T-cell (primary cell): ENCODE measurements around the gene MRPL3. TPM values are rescaled to one million over a fixed set of nuclear protein-coding genes. Genes with fewer than 3 reads are reported as not detected.

Experiments used
- ATAC-seq, 4 experiments: fragments of 200-7000 bp in 3 of 4; fragments of 150-1000 bp in 1 of 4; cut with Tn5 transposase; replicated peaks in 1 of 4; 1 replicate in 3 of 4; 2 replicates in 1 of 4; pipeline ENCODE4 v1.10.0; 2021; ENCODE audit warnings: moderate library complexity in 3 of 4, mild to moderate bottlenecking in 2 of 4, moderate number of reproducible peaks in 1 of 4
- CTCF ChIA-PET, 2 donors: fragments of 300-600 bp; sonication (Branson Sonifier 250); formaldehyde crosslinking; loops; one replicate each; lab custom pipeline; 2022; ENCODE audit warnings: antibody characterized with exemption in 2 of 2; lab: Charles Lee
- POLR2A ChIA-PET, 2 donors: fragments of 300-600 bp; sonication (Branson Sonifier 250); formaldehyde crosslinking; loops; one replicate each; lab custom pipeline; 2022; ENCODE audit warnings: antibody characterized with exemption in 2 of 2; lab: Charles Lee
- DNase-seq, 35 experiments: peaks; one replicate each; pipeline versions ENCODE4 v3.0.0 to v3.0.0-alpha.2; 2013 to 2023
- H3K27ac ChIP-seq: one replicate; pipeline ENCODE4 v1.5.1; 2013; ENCODE audit warnings: low read length
- H3K27me3 ChIP-seq, 2 experiments: replicated peaks in 1 of 2; 1 replicate in 1 of 2; 2 replicates in 1 of 2; pipeline versions ENCODE4 v1.6.1 to v1.7.0; 2013; ENCODE audit warnings: low read length in 1 of 2, mixed read lengths in 1 of 2; ENCODE audit not compliant: control insufficient read depth in 2 of 2, insufficient read depth in 2 of 2; ENCODE audit errors: extremely low read depth in 1 of 2
- H3K36me3 ChIP-seq, 2 donors: 1 replicate in 1 of 2; 2 replicates in 1 of 2; pipeline versions ENCODE4 v1.6.1 to v1.7.0; 2013; ENCODE audit warnings: low read length in 1 of 2; ENCODE audit not compliant: control insufficient read depth in 2 of 2, insufficient read depth in 1 of 2; ENCODE audit errors: extremely low read depth in 1 of 2
- H3K4me1 ChIP-seq, 2 experiments: 1 replicate in 1 of 2; 2 replicates in 1 of 2; pipeline versions ENCODE4 v1.6.1 to v1.7.0; 2013; ENCODE audit warnings: low read length in 2 of 2, mixed read lengths in 1 of 2; ENCODE audit not compliant: insufficient read depth in 2 of 2, control insufficient read depth in 1 of 2; ENCODE audit errors: extremely low read depth in 1 of 2
- H3K4me3 ChIP-seq, 2 donors: 1 replicate in 1 of 2; 2 replicates in 1 of 2; pipeline versions ENCODE4 v1.5.1 to v1.7.0; 2013; ENCODE audit warnings: mild to moderate bottlenecking in 2 of 2, low read length in 1 of 2, moderate library complexity in 1 of 2; ENCODE audit not compliant: control insufficient read depth in 1 of 2; ENCODE audit errors: extremely low read depth in 1 of 2
- H3K9me3 ChIP-seq: 2 replicates; pipeline ENCODE4 v1.7.0; 2013
- H3K27ac Mint-ChIP-seq, 2 donors: one replicate each; pipeline ENCODE4 v1.8.0; 2020 to 2021; ENCODE audit warnings: mild to moderate bottlenecking in 2 of 2, mixed read lengths in 2 of 2
- H3K27me3 Mint-ChIP-seq, 2 donors: one replicate each; pipeline ENCODE4 v1.8.0; 2021 to 2022; ENCODE audit warnings: mixed read lengths in 2 of 2
- H3K36me3 Mint-ChIP-seq: one replicate; pipeline ENCODE4 v1.8.0; 2021; ENCODE audit warnings: mixed read lengths
- H3K4me1 Mint-ChIP-seq, 3 donors: one replicate each; pipeline ENCODE4 v1.8.0; 2020 to 2022; ENCODE audit warnings: mixed read lengths in 3 of 3, mild to moderate bottlenecking in 1 of 3
- H3K4me3 Mint-ChIP-seq, 3 donors: one replicate each; pipeline ENCODE4 v1.8.0; 2020 to 2022; ENCODE audit warnings: mild to moderate bottlenecking in 3 of 3, mixed read lengths in 3 of 3, moderate library complexity in 3 of 3
- H3K9me3 Mint-ChIP-seq, 3 donors: one replicate each; pipeline ENCODE4 v1.8.0; 2020 to 2022; ENCODE audit warnings: mixed read lengths in 3 of 3
- WGBS: methylation state at CpG from one replicate; pipeline ENCODE4 v1.1.5; 2013; ENCODE audit warnings: missing lambda C conversion rate; ENCODE audit not compliant: insufficient coverage; 5-methylcytosine and 5-hydroxymethylcytosine counted together
- total RNA-seq, 35 experiments: library from RNA in 6 of 35; stranded (reverse) in 6 of 35; fragments of 120-200 nt in 1 of 35; gene quantifications; one replicate each; pipeline versions ENCODE4 v1.2.1 to v1.2.4 and lab custom pipeline; 2013 to 2026

The MRPL3 gene
- 10 to 100 TPM; 36.1 to 50.2 (median 42.0) TPM for total RNA-seq
- total RNA-seq (2013): 66.3 TPM
- 35.1 to 341 (median 64.2) reads per million in 29 experiments for total RNA-seq (lab: John Stamatoyannopoulos, UW)

- H3K27ac Mint-ChIP-seq: peak within 1 kb of the TSS; percentile 90 to 96
- WGBS: under 1% methylated on average over 42 of the region's 47 CpGs
- H3K27me3 Mint-ChIP-seq: no peaks in the 10 kb centered on the region
- ATAC-seq (peak; percentile 88 to 94 (median 93)), DNase-seq (peak; percentile 60 to 90 (median 78))
- Histone ChIP-seq H3K4me3 (peak within 1 kb of the TSS; percentile 94 to 96), H3K27ac (peak within 1 kb of the TSS; percentile 77), H3K36me3 (peaks cover 0 to 23% of the 10 kb centered on the region in 2 donors), H3K9me3 (no peaks in the 10 kb centered on the region), H3K27me3 (no peaks in the 10 kb centered on the region), H3K4me1 (peaks cover 12 to 16% of the 10 kb centered on the region in 2 experiments)
- ChIA-PET POLR2A (interaction anchor here in 1 of 2 donors (1.2 kb wide), 1 partner anchor 477 kb away, joined by 3 read pairs; no protein-coding TSS in a partner anchor), CTCF (interaction anchor here in 1 of 2 donors (1.0 kb wide), 1 partner anchor 13 kb away, joined by 3 read pairs; no protein-coding TSS in a partner anchor)
- no peaks in the 10 kb centered on the region for H3K9me3 Mint-ChIP-seq
- peaks cover 25% of the 10 kb centered on the region for H3K36me3 Mint-ChIP-seq
- peaks cover 42 to 48% (median 43%) of the 10 kb centered on the region in 3 donors for H3K4me1 Mint-ChIP-seq
- peak within 1 kb of the TSS; percentile 97 to 100 (median 98) for H3K4me3 Mint-ChIP-seq
Observed at GRCh38 chr3:131502530-131503319, at the start of gene MRPL3. TSS of gene MRPL3 (minus strand) at chr3:131502971. CDS start at chr3:131502821, 150 bp downstream.

DNA sequence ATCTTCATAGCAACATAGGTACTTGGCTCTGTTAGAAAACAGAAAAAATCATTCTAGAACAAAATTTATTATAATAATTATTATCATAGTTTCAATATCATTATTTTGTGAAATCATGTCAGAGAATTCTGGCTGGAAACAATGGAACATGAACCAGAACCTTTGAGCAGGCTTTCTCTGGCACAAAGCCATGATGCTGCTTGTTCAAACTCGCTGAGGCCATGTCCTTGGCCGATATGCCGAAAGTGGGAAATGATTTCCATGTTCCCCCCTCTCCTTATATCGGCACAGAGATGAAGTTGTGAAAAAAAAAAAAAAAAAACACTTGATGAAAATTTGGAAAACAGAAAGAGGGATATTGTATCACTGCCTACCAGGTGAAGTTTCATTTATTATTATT lies 49.0 kb upstream of the MRPL3 start:
- CTCF ChIA-PET: interaction anchor here in 1 of 2 donors (0.6 kb wide), 1 partner anchor 1699 kb away, joined by 11 read pairs; no protein-coding TSS in a partner anchor
- POLR2A ChIA-PET: no interaction called here
- ATAC-seq: no peak

DNA sequence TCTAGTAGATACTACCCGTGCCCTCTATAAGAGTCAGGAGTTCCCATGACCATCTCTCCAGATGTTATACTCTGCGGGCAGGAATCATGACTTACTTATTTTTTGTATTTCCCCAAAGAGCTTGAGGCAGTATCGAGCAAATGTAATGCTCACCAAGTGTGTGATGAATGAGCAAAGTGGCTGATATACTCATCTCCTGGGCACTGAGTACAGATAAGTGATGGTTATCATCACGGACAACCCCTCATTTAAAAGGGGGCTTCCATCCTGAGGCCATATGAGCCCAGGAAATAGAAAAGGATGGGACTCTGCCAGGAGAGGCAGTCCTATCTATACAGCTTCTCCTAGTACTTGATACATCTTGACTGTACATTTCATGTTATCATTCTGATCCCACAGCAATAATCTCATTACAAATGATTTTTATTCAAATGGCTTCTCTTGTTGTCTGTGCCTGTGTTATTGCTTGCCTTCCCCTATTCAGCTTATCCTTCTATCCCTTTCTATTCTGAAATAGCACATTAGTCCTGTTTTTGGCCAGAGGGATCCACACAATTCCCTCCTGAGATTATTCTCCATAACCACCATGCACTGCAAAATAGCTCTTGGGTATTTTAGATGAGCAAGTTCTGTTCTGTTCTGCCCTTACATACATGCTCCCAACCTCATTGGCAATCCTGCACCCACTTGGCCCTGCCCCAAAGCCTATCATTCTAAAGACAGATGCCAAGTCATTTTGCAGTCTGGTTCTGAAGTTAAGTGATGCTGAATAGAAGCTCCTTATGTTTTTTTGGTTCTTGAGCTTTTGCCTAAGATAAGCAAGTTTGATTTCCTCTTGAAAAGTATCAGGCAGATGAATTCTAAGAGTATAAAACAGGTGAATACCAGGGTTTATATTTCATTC lies 48.0 kb upstream of the MRPL3 start:
- Mint-ChIP-seq H3K4me1 (no peaks in the 10 kb centered on the region), H3K27ac (no peak overlapping the region), H3K4me3 (no peak overlapping the region), H3K9me3 (no peaks in the 10 kb centered on the region), H3K27me3 (peaks cover 13 to 29% of the 10 kb centered on the region in 2 donors), H3K36me3 (no peaks in the 10 kb centered on the region)
- H3K27me3 ChIP-seq: no peaks in the 10 kb centered on the region
- no peaks in the 10 kb centered on the region for H3K4me1 ChIP-seq
- POLR2A ChIA-PET: no interaction called here
- ATAC-seq: no peak
- H3K4me3 ChIP-seq: no peak overlapping the region
- WGBS: 40% methylated on average over 1 of the region's 4 CpGs
- H3K36me3 ChIP-seq: no peaks in the 10 kb centered on the region
- CTCF ChIA-PET: interaction anchor here in 1 of 2 donors (0.6 kb wide), 1 partner anchor 1698 kb away, joined by 11 read pairs; no protein-coding TSS in a partner anchor
- no peaks in the 10 kb centered on the region for H3K9me3 ChIP-seq
- H3K27ac ChIP-seq: no peak overlapping the region
- DNase-seq: no peak

More for the DNA sequence above, 49.0 kb upstream of the MRPL3 start:
- Histone ChIP-seq H3K9me3 (no peaks in the 10 kb centered on the region), H3K36me3 (no peaks in the 10 kb centered on the region), H3K4me3 (no peak overlapping the region), H3K27me3 (no peaks in the 10 kb centered on the region), H3K27ac (no peak overlapping the region), H3K4me1 (no peaks in the 10 kb centered on the region)
- DNase-seq: no peak
- H3K9me3 Mint-ChIP-seq: no peaks in the 10 kb centered on the region
- no peak overlapping the region for H3K27ac Mint-ChIP-seq
- no peaks in the 10 kb centered on the region for H3K36me3 Mint-ChIP-seq
- H3K4me3 Mint-ChIP-seq: no peak overlapping the region
- H3K4me1 Mint-ChIP-seq: no peaks in the 10 kb centered on the region
- no CpG with 5 or more reads among the region's 4 CpGs for WGBS
- H3K27me3 Mint-ChIP-seq: peaks cover 13 to 30% of the 10 kb centered on the region in 2 donors

DNA sequence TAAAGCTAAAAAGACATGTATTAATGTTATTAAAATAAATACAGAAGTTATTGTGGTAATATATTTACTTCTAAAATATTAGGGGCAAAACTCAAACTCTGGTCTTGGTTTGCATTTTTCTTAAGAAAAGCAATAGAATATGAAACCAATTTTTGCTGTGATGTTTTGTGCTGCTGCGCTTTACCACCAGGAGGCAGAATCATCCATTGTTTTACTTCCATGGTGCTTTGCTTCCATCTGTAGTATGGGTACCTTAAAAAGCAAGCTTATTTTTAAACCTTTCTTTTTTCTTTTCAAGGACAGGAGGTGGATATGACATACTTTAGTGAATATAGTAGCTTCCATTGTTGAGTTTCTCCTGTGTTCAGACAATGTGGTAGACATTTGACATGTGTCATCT lies 46.6 kb upstream of the MRPL3 start:
- H3K36me3 Mint-ChIP-seq: no peaks in the 10 kb centered on the region
- H3K27me3 Mint-ChIP-seq: peaks cover 16 to 32% of the 10 kb centered on the region in 2 donors
- no peaks in the 10 kb centered on the region for H3K27me3 ChIP-seq
- H3K4me1 ChIP-seq: no peaks in the 10 kb centered on the region
- ChIA-PET CTCF (no interaction called here), POLR2A (interaction anchor here in 1 of 2 donors (0.7 kb wide), 1 partner anchor 52 kb away, joined by 3 read pairs; no protein-coding TSS in a partner anchor)
- no peaks in the 10 kb centered on the region for H3K9me3 ChIP-seq
- no peaks in the 10 kb centered on the region for H3K4me1 Mint-ChIP-seq
- no peak overlapping the region for H3K27ac ChIP-seq
- H3K4me3 Mint-ChIP-seq: no peak overlapping the region
- no peak overlapping the region for H3K4me3 ChIP-seq
- ATAC-seq (no peak), DNase-seq (no peak)
- H3K27ac Mint-ChIP-seq: no peak overlapping the region
- H3K36me3 ChIP-seq: no peaks in the 10 kb centered on the region
- H3K9me3 Mint-ChIP-seq: no peaks in the 10 kb centered on the region
- no CpG with 5 or more reads among the region's 1 CpG for WGBS

GRCh38 chr3:131547585-131547984 lies 44.8 kb upstream of the MRPL3 start:
- CTCF ChIA-PET: no interaction called here
- Histone ChIP-seq H3K4me1 (no peaks in the 10 kb centered on the region), H3K36me3 (no peaks in the 10 kb centered on the region), H3K27ac (no peak overlapping the region), H3K9me3 (no peaks in the 10 kb centered on the region), H3K4me3 (no peak overlapping the region), H3K27me3 (peaks cover 0 to 4% of the 10 kb centered on the region in 2 experiments)
- ATAC-seq: no peak
- no peak for DNase-seq
- peaks cover 11 to 24% of the 10 kb centered on the region in 2 donors for H3K27me3 Mint-ChIP-seq
- H3K4me1 Mint-ChIP-seq: no peaks in the 10 kb centered on the region
- WGBS: no CpG with 5 or more reads among the region's 1 CpG
- no peak overlapping the region for H3K4me3 Mint-ChIP-seq
- no peak overlapping the region for H3K27ac Mint-ChIP-seq
- no peaks in the 10 kb centered on the region for H3K9me3 Mint-ChIP-seq
- POLR2A ChIA-PET: no interaction called here
- no peaks in the 10 kb centered on the region for H3K36me3 Mint-ChIP-seq

- H3K27ac ChIP-seq: no peak overlapping the region
- H3K27me3 ChIP-seq: peaks cover 0 to 6% of the 10 kb centered on the region in 2 experiments
- Mint-ChIP-seq H3K4me1 (no peaks in the 10 kb centered on the region), H3K27ac (no peak overlapping the region), H3K4me3 (no peak overlapping the region), H3K36me3 (no peaks in the 10 kb centered on the region), H3K9me3 (no peaks in the 10 kb centered on the region), H3K27me3 (peaks cover 11 to 24% of the 10 kb centered on the region in 2 donors)
- H3K4me1 ChIP-seq: no peaks in the 10 kb centered on the region
- CTCF ChIA-PET: no interaction called here
- POLR2A ChIA-PET: no interaction called here
- ATAC-seq (no peak), DNase-seq (no peak)
- H3K4me3 ChIP-seq: no peak overlapping the region
- no peaks in the 10 kb centered on the region for H3K36me3 ChIP-seq
- no peaks in the 10 kb centered on the region for H3K9me3 ChIP-seq
Observed at GRCh38 chr3:131546441-131546840, 43.7 kb upstream of the MRPL3 start.
